GM12878 (cell line): ENCODE measurements around the gene DUS2.
A peak's percentile ranks its signal among the peaks of the same experiment; 100 is the strongest.
"Not testable (repeated sequence)": the region's sequence is repeated elsewhere in the genome, so short reads cannot be mapped to it uniquely, and the experiment has no call there.

Source experiments
- BACH1 ChIP-seq: fragments of 450-650 bp; IDR thresholded peaks from 2 replicates; pipeline ENCODE4 v1.6.1; 2017; ENCODE audit warnings: mild to moderate bottlenecking, borderline replicate concordance
- CTCF ChIP-seq, 3 experiments: IDR thresholded peaks in 2 of 3; conservative IDR thresholded peaks in 1 of 3; 2 replicates each; pipeline ENCODE4 v1.5.1; 2011; ENCODE audit warnings: low read depth in 3 of 3, low read length in 3 of 3, mild to moderate bottlenecking in 3 of 3, control low read depth in 2 of 3, moderate library complexity in 2 of 3, inconsistent platforms in 1 of 3, mixed read lengths in 1 of 3; ENCODE audit not compliant: control insufficient read depth in 2 of 3, insufficient read depth in 1 of 3; ENCODE audit errors: extremely low read depth in 1 of 3
- DPF2 ChIP-seq: fragments of 450-650 bp; IDR thresholded peaks from 2 replicates; pipeline ENCODE4 v1.6.1; 2017; ENCODE audit warnings: mild to moderate bottlenecking
- FOXK2 ChIP-seq: fragments of 450-650 bp; IDR thresholded peaks from 2 replicates; pipeline ENCODE4 v1.6.1; 2017; ENCODE audit warnings: mild to moderate bottlenecking, moderate library complexity
- GABPA ChIP-seq: IDR thresholded peaks from 2 replicates; pipeline ENCODE4 v1.6.1; 2014; ENCODE audit warnings: antibody characterized with exemption, low read depth, mild to moderate bottlenecking, inconsistent platforms
- NFXL1 ChIP-seq: fragments of 450-650 bp; IDR thresholded peaks from 2 replicates; pipeline ENCODE4 v1.6.1; 2017; ENCODE audit warnings: antibody characterized with exemption, mild to moderate bottlenecking, borderline replicate concordance
- POLR2AphosphoS5 ChIP-seq: IDR thresholded peaks from 2 replicates; pipeline ENCODE4 v1.6.1; 2011; ENCODE audit warnings: mild to moderate bottlenecking, low read length, inconsistent platforms
- REST ChIP-seq: IDR thresholded peaks from 2 replicates; pipeline ENCODE4 v1.6.1; 2012; ENCODE audit warnings: mild to moderate bottlenecking, low read depth, low read length

GRCh38 chr16:68118954-68119353, 95.9 kb downstream of the DUS2 start:
- TF ChIP-seq CTCF (IDR thresholded peaks at IDR 0.05 in 2 of 3, conservative IDR thresholded peaks at IDR 0.05 in 1 of 3; ENCODE audit: control insufficient read depth in 2 of 3, extremely low read depth in 1 of 3, insufficient read depth in 1 of 3, low read depth in 3 of 3, low read length in 3 of 3); POLR2AphosphoS5; FOXK2; DPF2; REST; NFXL1; GABPA: not testable (repeated sequence)
- peak; percentile 48; the same call in 1 of the 2 replicates for TF ChIP-seq BACH1
